ENCODE measurements around the gene PSMB4.

- no peak for TF ChIP-seq CTCF (IDR thresholded peaks at IDR 0.05)
- no peak for TF ChIP-seq POLR2AphosphoS5 (IDR thresholded peaks at IDR 0.05)
- no peak for TF ChIP-seq POLR2A (IDR thresholded peaks at IDR 0.05)
Observed at GRCh38 chr1:151405187-151405951, 6.0 kb downstream of the PSMB4 start.

Measured in gastroesophageal sphincter (tissue), 3 donors.